Measurements from ENCODE around the gene PFKP. TPM values are rescaled to one million over a fixed set of nuclear protein-coding genes. Genes with fewer than 3 reads are reported as not detected.

PFKP gene
- 150 and 158 TPM in 2 replicates for total RNA-seq
- long read RNA-seq, transcript PFKP-203 (22 exons, 2,654 nt): major isoform, 1,001 of 1,124 reads
- long read RNA-seq, transcript PFKP-201 (6 exons, 1,698 nt): minor isoform, 5 of 1,124 reads
- long read RNA-seq, partial matches to known transcripts: 58 of 1,124 reads
- long read RNA-seq, other reads (novel, unspliced or antisense): 60 of 1,124 reads

GRCh38 chr10:3067118-3067858 lies at the start of gene PFKP:
Gene PFKP, plus strand, starts transcription at chr10:3067548. Its CDS starts 48 bp downstream, at chr10:3067596.
- Mint-ChIP-seq H3K9me3 (ENCODE audit: unreplicated experiment) (no peaks in the 10 kb centered on the region), H3K27me3 (ENCODE audit: unreplicated experiment) (no peaks in the 10 kb centered on the region), H3K4me3 (ENCODE audit: unreplicated experiment) (peak within 1 kb of the TSS; percentile 91), H3K27ac (ENCODE audit: unreplicated experiment) (peak within 1 kb of the TSS; percentile 82), H3K36me3 (ENCODE audit: unreplicated experiment) (peaks cover 12% of the 10 kb centered on the region), H3K4me1 (ENCODE audit: unreplicated experiment) (peaks cover 31% of the 10 kb centered on the region)
- no peak for DNase-seq (ENCODE audit: extremely low spot score, unreplicated experiment)
- TF ChIP-seq, protein P1, sequence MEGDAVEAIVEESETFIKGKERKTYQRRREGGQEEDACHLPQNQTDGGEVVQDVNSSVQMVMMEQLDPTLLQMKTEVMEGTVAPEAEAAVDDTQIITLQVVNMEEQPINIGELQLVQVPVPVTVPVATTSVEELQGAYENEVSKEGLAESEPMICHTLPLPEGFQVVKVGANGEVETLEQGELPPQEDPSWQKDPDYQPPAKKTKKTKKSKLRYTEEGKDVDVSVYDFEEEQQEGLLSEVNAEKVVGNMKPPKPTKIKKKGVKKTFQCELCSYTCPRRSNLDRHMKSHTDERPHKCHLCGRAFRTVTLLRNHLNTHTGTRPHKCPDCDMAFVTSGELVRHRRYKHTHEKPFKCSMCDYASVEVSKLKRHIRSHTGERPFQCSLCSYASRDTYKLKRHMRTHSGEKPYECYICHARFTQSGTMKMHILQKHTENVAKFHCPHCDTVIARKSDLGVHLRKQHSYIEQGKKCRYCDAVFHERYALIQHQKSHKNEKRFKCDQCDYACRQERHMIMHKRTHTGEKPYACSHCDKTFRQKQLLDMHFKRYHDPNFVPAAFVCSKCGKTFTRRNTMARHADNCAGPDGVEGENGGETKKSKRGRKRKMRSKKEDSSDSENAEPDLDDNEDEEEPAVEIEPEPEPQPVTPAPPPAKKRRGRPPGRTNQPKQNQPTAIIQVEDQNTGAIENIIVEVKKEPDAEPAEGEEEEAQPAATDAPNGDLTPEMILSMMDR (IDR thresholded peaks at IDR 0.05): no peak

GRCh38 chr10:3018247-3018646 lies 49.1 kb upstream of the PFKP start:
- TF ChIP-seq, protein P1 (IDR thresholded peaks at IDR 0.05): no peak

DNA sequence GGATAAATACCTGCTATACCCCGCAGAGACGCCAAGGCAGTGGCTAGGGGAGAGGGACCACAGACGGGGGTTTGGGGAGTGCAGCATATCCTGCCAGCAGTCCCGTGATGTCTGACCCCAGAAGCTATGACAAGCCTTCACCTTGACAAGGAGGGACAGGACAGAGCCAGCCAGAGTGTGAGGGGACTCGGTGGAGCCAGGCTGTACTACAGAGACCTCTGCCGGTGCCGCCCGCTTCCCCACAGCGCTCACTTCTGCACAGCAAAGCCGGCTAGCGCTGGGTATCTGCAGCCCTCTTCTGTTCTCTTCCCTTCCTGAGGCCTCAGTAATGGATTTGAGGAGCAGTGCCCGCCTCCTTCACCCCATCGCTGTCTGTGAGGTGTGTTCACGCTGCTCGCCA lies 47.0 kb upstream of the PFKP start:
- peak; percentile 74 for DNase-seq (ENCODE audit: extremely low spot score, unreplicated experiment)
- Mint-ChIP-seq H3K9me3 (ENCODE audit: unreplicated experiment) (peaks cover 4% of the 10 kb centered on the region), H3K4me3 (ENCODE audit: unreplicated experiment) (no peak overlapping the region), H3K4me1 (ENCODE audit: unreplicated experiment) (peaks cover 15% of the 10 kb centered on the region), H3K27ac (ENCODE audit: unreplicated experiment) (no peak overlapping the region), H3K36me3 (ENCODE audit: unreplicated experiment) (no peaks in the 10 kb centered on the region), H3K27me3 (ENCODE audit: unreplicated experiment) (peaks cover 8% of the 10 kb centered on the region)
- TF ChIP-seq, protein P1 (IDR thresholded peaks at IDR 0.05): no peak

More at GRCh38 chr10:3018247-3018646, 49.1 kb upstream of the PFKP start:
- H3K4me1 Mint-ChIP-seq (ENCODE audit: unreplicated experiment): peaks cover 21% of the 10 kb centered on the region
- H3K36me3 Mint-ChIP-seq (ENCODE audit: unreplicated experiment): no peaks in the 10 kb centered on the region
- H3K4me3 Mint-ChIP-seq (ENCODE audit: unreplicated experiment): no peak overlapping the region
- H3K27ac Mint-ChIP-seq (ENCODE audit: unreplicated experiment): no peak overlapping the region
- peaks cover 22% of the 10 kb centered on the region for H3K27me3 Mint-ChIP-seq (ENCODE audit: unreplicated experiment)
- DNase-seq (ENCODE audit: extremely low spot score, unreplicated experiment): peak; percentile 65
- H3K9me3 Mint-ChIP-seq (ENCODE audit: unreplicated experiment): peaks cover 5% of the 10 kb centered on the region

- Mint-ChIP-seq H3K27ac (ENCODE audit: unreplicated experiment) (no peak overlapping the region), H3K4me3 (ENCODE audit: unreplicated experiment) (no peak overlapping the region), H3K9me3 (ENCODE audit: unreplicated experiment) (peaks cover 4% of the 10 kb centered on the region), H3K4me1 (ENCODE audit: unreplicated experiment) (peaks cover 15% of the 10 kb centered on the region), H3K36me3 (ENCODE audit: unreplicated experiment) (no peaks in the 10 kb centered on the region), H3K27me3 (ENCODE audit: unreplicated experiment) (peaks cover 7% of the 10 kb centered on the region)
- TF ChIP-seq, protein P1 (IDR thresholded peaks at IDR 0.05): no peak
- DNase-seq (ENCODE audit: extremely low spot score, unreplicated experiment): peak; percentile 70
Observed at GRCh38 chr10:3020881-3021280, 46.5 kb upstream of the PFKP start.

GRCh38 chr10:3022027-3022426 lies 45.3 kb upstream of the PFKP start:
- peak overlapping the region; percentile 36 for H3K27ac Mint-ChIP-seq (ENCODE audit: unreplicated experiment)
- peaks cover 7% of the 10 kb centered on the region for H3K27me3 Mint-ChIP-seq (ENCODE audit: unreplicated experiment)
- peaks cover 17% of the 10 kb centered on the region for H3K4me1 Mint-ChIP-seq (ENCODE audit: unreplicated experiment)
- H3K9me3 Mint-ChIP-seq (ENCODE audit: unreplicated experiment): peaks cover 4% of the 10 kb centered on the region
- DNase-seq (ENCODE audit: extremely low spot score, unreplicated experiment): peak; percentile 62
- H3K36me3 Mint-ChIP-seq (ENCODE audit: unreplicated experiment): no peaks in the 10 kb centered on the region
- H3K4me3 Mint-ChIP-seq (ENCODE audit: unreplicated experiment): no peak overlapping the region
- TF ChIP-seq, protein P1 (IDR thresholded peaks at IDR 0.05): no peak
